Measurements from ENCODE around the gene MSI1.

DNA sequence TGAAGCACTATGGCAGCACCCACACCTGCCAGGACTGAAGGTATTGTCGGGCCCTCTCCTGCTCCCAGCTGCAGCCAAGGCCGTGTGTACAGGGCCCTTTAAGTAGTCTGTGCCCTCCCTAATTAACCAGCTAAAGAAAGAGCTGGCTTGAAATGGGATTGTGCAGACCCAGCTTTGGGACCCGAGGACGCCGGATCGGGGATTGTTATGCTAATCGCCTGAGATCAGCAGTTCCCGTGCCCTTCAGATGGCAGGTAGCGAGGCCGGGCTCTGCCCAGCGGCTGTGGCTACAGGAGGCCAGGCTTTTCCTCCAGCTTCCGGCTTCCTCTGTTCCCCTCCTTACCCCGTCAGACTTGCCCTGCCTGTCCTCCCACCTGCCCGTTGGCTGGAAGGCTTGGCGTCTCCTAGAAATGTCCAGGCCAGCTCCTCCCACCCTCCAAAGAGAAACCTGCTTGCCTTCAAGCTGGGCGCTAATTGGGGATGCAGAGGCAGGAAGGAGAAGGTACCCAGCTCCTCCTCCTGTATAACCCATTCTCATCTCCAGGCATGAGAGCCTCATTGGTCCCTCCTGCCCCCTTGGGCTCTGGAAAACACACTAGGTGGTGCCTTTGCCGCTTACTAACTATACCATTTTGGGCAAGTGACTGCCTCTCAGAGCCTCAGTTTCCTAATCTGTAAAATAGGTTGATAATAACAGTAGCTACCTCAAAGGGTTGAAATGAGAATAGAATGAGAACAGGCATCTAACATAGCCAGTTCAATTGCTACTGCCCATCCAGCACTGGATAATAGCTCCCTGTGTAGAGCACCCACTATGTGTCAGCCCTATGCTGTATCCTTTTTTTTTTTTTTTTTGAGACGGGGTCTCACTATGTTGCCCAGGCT, 25.8 kb upstream of the MSI1 start:
- TF ChIP-seq, protein P1, sequence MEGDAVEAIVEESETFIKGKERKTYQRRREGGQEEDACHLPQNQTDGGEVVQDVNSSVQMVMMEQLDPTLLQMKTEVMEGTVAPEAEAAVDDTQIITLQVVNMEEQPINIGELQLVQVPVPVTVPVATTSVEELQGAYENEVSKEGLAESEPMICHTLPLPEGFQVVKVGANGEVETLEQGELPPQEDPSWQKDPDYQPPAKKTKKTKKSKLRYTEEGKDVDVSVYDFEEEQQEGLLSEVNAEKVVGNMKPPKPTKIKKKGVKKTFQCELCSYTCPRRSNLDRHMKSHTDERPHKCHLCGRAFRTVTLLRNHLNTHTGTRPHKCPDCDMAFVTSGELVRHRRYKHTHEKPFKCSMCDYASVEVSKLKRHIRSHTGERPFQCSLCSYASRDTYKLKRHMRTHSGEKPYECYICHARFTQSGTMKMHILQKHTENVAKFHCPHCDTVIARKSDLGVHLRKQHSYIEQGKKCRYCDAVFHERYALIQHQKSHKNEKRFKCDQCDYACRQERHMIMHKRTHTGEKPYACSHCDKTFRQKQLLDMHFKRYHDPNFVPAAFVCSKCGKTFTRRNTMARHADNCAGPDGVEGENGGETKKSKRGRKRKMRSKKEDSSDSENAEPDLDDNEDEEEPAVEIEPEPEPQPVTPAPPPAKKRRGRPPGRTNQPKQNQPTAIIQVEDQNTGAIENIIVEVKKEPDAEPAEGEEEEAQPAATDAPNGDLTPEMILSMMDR (IDR thresholded peaks at IDR 0.05; ENCODE audit: low read depth, low read length) = no peak
- TF ChIP-seq EZH2phosphoT487 (IDR thresholded peaks at IDR 0.05; ENCODE audit: low read depth) = no peak
